Gastroesophageal sphincter (tissue), 3 donors: ENCODE measurements around the gene RAPGEFL1.

Source experiments
- CTCF ChIP-seq, 4 experiments: fragments of 200-600 bp in 2 of 4; fragments of 450-650 bp in 2 of 4; sonication (generic) in 1 of 4; IDR thresholded peaks; one replicate each; pipeline ENCODE4 v1.5.1; 2017 to 2019; ENCODE audit warnings: antibody characterized with exemption in 4 of 4, mild to moderate bottlenecking in 2 of 4, moderate library complexity in 2 of 4
- POLR2A ChIP-seq, 2 donors: fragments of 450-650 bp; IDR thresholded peaks; one replicate each; pipeline ENCODE4 v1.6.1; 2017; ENCODE audit warnings: antibody characterized with exemption in 2 of 2, mild to moderate bottlenecking in 2 of 2, moderate library complexity in 1 of 2

DNA sequence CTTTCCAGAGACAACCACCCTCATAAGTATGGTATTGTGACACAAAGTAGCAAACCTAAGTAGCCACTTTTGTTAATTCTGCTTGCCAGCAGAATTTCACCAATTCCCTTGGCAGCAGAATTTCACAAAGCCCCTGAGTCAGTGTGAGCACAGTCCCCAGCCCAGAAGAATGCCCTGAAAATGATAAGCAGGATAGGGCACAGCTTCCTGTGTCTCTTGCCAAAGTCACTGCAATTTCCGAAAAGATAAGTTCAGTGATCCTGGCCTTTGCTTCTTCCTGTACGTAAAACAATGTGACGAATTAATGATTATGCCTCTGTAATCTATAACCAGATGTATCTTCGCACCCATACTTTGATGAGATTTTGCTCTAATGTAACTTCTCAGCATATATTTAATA lies 25.9 kb downstream of the RAPGEFL1 start:
- TF ChIP-seq CTCF (IDR thresholded peaks at IDR 0.05) (no peak), POLR2A (IDR thresholded peaks at IDR 0.05) (no peak)
